ELF-1 (cell line): ENCODE data around the gene RB1.
"Not testable (repeated sequence)": the region's sequence is repeated elsewhere in the genome, so short reads cannot be mapped to it uniquely, and the experiment has no call there.

Source experiments
- DNase-seq: peaks from one replicate; pipeline ENCODE4 v3.0.0-alpha.2; 2016; ENCODE audit warnings: low read depth, low spot score

RB1 gene

DNA sequence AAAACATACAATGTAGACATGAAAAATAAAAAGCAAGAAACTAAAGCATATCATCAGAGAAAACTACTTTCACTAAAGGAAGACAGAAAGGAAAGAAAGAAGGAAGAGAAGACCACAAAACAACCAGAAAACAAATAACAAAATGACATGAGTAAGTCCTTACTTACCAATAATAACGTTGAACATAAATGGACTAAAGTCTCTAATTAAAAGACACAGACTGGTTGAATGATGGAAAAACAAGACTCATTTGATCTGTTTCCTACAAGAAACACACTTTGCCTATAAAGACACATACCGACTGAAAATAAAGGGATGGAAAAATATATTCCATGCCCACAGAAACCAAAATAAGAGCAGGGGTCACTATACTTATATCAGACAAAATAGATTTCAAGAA is 46.0 kb downstream of the RB1 start:
- DNase-seq = no peak

DNA sequence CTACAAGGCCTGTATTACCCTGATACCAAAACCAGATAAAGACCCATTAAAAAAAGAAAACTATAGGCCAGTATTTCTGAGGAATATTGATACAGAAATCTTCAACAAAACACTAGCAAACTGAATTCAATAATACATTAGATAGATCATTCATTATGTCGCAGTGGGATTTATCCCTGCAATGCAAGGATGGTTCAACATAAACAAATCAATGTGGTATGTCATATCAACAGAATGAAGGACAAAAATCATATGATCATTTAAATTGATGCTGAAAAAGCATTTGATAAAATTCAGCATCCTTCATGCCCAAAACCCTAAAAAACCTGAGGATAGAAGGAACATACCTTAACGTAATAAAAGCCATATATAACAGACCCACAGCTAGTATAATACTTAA is 50.0 kb downstream of the RB1 start:
- no peak for DNase-seq

DNA sequence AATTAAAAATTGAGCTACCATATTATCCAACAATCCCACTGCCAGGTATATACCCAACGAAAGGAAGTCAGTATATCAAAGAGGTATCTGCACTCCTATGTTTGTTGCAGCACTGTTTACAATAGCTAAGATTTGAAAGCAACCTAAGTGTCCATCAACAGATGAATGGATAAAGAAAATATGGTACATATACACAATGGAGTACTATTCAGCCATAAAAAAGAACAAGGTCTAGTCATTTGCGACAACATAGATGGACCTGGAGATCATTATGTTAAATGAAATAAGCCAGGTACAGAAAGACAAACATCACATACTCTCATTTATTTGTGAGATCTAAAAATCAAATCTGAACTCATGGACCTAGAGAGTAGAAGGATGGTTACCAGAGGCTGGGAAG is 52.0 kb downstream of the RB1 start:
- DNase-seq = not testable (repeated sequence)

DNA sequence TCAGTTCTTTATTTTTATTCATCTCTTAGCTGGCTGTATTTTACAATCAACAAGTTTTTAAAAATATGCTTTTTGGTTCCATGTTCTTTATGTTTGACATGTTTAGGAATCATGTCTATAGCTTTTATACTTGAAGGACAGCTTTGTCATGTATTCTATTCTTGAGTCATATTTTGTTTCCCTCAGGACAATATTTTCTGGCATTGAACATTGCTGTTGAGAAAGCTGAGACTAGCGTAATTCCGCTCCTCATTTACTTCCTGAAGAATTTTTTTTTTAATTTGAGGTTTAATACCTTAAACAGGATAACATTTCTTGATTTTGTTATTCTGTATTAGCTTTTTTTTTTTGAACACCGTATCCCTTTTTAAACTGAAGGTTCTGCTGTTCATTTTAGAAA is 53.2 kb downstream of the RB1 start:
- no peak for DNase-seq

DNA sequence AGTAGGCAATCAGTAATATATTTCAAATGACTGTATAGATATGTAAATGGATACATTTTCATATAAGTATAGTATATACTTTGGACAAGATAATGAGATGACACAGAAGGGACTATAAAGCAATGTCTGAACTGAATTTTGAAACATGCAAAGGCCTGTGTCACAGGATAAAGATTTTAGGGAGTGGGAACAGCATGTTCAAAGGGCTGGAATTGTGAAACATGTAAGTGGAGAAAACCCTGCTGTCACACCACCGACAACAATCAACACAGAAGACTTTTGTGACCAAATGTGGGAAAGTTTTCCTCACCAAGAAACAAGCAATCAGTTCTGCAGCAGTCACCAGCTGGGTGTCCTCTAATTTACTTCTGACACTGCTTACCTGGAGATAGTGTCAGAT is 66.4 kb downstream of the RB1 start:
- no peak for DNase-seq

DNA sequence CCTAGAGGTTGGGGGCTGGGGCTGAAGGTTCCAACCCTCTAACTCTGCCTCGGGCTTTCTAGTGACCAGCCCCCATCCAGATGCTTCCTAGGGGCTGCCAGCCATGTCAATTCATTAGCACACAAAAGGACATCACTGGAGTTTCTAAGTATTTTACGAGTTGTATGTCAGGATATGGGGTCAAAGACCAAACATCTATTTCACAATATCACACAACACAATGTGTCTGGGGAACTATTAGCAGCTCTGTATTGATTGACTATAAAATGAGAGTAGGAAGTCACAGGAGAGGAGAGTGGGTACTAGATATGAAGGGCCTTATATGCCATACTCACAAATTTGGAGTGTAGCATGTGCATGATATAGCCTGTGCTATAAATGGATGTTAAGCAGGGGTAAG is 67.3 kb downstream of the RB1 start:
- no peak for DNase-seq

DNA sequence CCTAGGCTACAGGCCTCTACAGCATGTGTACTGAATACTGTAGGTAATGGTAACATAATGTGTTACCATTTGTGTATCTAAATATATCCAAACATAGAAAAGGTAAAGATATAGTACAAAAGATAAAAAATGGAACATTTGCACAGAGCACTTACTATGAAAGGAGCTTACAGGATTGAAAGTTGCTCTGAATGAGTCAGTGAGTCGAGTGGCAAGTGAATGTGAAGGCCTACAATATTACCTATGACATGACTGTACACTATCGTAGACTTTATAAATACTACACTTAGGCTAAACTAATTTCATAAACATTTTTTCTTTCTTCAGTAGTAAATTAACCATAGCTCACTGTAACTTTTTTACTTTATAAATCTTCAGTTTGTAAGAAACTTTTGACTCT is 74.3 kb downstream of the RB1 start:
- DNase-seq = no peak

DNA sequence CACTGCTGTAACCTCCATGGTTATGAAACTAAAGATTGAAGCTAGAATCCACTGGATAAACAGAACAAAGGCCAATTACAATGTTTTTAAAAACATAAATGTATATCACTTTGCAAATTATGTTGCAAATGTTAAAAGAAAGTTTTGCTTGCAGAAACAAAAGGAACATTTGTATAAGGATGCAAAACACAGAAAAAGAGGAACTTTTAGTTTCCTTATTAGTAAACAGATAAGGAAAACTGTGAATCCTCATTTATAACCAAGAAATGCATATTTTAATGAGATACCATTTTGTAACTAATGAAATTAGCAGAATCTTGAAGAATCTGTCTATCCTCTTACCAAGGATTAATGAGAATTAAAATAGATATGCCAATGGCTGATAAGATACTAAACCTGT is 77.0 kb downstream of the RB1 start:
- no peak for DNase-seq

DNA sequence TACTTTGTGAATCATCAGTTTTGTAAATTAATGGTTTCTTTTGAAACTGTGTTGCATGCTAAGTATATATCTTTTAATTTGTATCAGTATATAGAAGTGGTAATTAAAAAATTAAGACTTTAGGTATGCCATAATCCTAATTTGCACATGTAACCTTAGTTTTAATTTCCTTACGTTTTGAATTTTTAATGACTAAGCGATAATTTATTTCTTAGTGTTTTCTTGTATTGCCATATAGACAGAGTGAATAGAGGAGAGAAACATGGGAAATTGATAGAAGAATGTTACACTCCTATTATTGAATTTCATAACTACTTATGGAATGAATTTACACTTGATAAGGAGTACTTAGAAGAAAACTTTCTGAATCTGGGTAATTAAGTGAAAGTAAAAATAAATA is 79.8 kb downstream of the RB1 start:
- DNase-seq = no peak

DNA sequence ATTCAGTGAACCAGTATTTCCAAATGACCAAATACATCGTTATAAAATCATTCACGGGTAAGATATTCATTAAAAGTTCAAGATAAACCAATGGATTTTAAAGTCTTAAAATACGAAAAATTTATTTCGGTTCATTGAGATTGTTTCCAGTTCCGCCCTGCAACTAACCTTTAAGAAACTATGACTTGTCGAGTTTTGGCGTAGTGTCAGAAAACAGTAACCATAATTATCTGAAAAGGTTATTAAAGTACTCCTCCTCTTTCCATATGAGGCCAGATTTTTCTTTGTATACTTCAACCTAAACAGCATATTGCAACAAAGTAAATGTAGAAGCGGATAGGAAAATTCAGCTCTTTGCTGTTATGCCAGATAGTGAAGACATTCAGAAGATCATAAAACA is 83.3 kb downstream of the RB1 start:
- DNase-seq = no peak

DNA sequence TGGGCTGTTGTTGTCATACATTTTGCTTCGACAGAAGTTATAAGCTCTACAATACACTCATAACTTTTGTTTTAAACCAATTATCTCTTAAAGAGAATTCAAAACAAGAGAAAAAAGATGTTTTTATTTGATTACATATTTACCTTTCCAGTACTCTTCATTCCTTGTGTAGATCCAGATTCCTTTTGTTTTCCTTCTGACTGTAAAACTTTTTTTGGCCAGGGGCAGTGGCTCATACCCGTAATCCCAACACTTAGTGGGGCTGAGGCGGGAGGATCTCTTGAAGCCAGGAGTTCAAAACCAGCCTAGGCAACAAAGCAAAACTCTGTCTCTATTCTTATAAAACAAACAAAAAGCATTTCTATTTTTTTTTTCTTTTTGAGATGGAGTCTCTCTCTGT is 87.7 kb downstream of the RB1 start:
- DNase-seq = no peak

DNA sequence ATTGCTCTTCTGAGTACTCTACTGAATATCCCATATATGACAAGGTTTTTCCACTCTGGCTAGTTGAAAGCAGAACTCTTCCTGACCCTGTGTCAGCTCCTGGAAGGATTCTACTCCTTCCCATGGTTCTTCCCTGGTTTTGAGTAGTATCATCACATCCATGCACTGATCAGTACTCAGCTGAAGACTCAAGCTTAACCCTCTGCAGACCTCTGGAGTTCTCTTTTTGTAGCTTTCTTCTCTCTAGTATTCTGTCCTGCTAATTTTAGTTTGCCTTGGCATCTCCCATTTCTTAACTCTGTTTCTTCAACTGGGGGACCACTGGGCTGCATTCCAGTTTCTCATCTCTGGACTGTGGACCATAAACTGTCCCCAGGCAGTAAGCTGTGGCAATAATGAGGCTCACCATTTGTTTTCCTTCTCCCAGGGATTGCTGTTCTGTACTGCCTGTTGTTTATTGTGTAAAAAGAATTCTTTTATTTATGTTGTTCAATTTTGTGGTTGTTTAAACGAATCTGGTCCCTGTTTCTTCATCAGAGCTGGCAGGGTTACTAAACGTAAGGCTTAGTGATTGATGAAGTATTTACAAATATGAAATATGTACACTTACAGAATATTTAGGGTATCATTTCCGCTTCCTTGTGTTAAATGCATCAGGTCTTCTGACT is 89.6 kb downstream of the RB1 start:
- no peak for DNase-seq

DNA sequence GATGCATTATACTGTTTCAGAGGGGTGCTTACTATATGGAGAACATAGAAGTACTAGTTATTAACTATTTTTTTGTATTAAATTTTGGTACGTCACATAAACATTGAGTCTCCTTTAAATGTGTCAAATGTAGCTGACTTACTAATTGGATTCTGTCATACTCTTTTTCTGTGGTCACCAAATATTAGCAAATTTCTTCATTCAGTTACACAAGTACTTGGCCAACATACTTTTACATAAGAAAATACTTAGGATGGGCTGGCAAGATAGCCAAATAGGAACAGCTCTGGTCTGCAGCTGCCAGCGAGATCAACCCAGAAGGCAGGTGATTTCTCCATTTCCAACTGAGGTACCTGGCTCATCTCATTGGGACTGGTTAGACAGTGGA is 90.1 kb downstream of the RB1 start:
- DNase-seq = no peak

DNA sequence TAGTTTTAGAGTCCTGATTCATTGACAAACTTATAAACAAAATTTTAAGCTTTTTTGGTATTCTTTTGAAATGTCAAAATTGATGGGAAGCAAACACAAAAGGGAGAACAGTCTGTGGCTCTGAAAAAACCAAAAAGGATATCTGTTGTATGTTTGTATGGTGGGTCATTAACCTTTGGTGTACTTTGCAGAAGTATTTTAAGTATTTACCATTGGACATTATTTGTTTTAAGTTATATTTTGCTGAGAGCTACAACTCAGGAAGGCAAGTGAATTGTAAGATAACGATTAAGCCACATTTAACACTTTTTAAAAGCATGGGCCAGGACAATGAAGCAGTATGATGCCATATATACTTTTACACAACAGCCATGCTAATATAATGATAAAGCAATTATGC is 94.2 kb downstream of the RB1 start:
- DNase-seq = no peak

DNA sequence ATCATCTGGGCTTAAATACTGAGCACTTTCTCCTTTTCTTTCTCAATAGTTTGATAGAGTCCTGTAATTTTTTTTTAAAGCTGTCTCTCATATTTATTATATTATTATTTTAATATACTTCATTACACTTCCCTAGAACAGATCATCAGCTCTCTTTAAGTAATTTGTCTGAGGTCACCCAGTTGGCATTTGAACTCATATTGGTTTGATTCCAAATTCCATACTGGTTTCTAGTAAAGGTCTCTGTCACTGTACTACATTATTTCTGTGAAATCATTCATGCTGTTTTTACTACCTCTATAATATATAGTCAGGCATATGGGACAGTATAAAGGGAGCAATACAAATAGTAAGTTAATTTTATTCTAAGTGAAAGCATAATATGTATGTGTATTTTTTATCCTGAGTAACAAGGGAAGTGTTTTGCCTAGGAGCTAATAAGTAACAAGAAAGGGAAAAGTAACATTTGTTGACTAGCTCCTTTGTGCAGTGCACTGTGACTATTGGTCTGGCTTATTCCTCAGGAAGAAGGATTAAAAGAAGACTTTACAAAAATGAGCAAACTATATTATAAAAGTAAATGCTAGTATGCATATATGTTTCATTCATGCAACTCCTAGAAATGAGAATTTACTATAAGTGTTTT is 95.0 kb downstream of the RB1 start:
- no peak for DNase-seq

DNA sequence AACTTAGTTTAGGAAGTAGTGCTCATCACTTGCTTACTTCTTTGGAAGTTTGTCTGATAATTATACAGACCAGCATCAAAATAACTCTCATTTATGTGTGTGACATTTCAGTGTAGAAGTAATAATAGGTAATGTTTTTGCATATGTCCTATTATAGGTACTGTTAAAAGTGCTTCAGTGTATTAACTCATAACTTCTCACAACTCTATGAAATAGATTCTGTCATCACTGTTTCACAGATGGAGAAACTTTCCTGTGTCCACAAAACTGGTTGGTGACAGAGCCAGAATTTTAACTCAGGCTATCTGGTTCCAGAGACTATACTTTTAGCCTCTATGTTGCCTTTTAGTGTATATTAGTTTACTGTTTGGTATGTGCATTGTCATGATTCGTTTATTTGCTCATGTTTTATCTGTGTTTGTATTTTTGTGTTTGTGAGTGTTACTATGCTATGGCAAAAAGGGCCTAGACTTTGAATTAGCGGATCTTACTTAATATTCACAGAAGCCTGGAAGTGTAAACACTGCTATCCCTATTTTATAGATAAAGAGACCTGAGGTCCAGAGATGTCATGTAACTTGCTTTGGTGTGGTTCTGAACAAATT is 96.6 kb downstream of the RB1 start:
- no peak for DNase-seq

DNA sequence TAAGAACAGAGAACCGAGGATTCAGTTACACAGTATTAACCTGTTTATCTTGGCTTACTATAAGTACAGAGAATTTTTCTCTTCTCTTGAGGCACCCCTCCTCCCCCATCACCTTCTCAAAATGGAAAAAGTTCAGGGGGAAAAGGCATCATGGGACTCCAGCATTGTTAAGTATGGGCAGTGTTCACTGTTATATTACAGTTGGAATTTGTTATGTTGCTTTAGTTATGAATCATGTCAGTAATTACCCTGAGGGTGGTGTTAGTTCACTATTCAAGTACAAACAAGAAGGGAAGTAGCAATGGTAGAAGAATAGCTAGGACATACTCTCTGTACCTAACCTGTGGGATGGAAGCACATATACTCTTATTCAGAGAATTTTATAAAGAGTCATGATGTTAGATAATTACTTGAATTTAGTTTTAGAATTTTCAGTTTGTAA is 97.3 kb downstream of the RB1 start:
- no peak for DNase-seq

DNA sequence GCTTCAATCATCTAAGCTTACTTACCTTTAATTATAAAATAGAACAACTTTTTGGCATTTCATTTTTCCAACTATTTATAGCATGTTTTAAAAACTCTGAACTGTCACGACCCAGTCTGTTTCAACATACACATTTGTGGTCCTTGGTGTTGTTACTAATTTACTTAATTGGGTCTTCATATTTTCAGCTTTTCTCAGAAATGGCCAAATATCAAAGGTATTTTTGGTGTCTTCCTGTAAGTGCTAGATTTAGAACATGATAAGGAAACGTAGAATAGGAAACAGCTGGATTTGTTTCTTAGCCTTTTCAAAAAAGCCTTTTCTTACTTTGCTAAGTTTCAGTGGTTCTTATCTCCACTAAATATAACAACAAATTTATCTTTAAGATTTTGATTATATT is 97.9 kb downstream of the RB1 start:
- no peak for DNase-seq

DNA sequence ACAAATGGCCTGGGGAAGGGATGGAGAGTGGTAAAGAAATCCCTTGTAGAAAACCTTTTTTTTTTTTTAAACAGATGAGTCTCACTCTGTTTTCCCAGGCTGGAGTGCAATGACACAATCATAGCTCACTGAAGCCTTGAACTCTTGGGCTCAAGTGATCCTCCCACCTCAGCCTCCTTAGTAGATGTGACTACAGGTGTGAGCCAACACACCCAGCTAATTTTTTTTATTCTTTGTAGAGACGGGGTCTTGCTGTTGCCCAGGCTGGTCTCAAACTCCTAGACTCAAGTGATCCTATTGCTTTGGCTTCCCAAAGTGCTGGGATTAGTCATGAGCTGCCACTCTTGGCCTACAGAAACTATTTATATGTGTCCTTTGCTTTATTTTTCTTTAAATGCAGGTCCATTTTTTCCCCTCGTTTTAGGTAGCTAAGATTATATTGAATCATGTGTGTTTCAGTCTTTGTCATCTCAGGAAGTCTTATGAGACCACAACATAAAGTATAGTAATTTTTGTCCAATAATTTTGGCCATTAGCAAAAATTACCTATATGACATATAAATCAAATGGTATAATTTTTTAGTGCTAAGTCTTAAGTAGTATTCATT is 98.9 kb downstream of the RB1 start:
- DNase-seq = no peak

DNA sequence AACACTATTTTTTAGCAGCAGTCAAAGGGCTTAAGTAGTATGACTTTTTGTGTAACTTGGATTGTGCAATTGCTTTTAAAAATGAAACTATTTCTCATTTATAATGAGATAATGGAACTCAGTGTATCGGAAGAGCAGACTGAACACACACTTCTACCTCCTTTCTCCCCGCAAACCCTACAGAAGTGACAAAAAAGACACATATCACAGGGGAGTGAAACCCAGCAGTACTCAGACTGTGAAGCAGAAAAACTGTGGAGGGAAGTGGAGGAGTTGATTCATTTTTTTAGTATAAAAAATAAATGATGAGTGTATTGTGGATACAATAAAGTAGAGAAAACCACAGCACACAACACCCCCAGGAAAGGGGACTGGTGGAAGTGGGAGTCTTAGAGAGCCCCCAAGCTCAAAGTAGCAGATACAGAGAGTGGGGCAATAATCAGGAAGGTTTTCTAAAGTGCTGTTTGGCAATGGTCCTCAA is 99.6 kb downstream of the RB1 start:
- no peak for DNase-seq

DNA sequence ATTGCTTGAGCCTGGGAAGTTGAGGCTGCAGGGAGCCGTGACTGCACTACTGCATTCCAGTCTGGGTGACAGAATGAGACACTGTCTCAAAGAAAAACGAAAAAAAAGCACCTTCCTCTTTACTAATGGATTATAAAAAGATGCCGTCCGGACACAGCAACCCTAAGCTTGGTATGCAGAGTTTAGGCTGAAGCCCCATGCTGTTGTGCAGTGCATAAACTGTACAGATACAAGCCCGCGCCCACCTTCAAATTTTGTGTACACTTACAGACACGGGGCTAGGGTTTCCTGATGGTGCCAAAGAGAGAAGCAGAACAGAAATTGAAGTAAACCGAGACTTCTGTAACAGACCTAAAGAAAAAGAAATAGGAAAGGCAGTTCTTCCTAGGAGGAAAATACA is 100.4 kb downstream of the RB1 start:
- DNase-seq = no peak

DNA sequence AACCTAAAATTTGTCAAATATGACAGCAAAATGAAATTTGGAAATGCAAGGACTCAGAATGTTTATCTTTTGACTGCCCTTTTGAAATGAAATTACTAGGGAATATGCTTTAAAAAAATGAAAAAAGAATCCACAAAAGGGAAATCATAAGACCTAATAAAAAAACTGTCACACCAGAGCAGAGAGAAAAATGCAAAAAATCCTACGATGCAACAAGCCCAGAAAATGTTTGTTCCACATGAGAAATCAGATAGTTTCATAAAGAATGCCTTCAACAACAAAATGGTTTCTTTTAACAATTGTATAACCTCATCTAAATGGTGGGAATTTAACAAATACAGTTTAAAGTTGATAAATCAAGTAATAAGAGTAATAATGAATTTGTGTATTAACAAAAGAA is 101.4 kb downstream of the RB1 start:
- no peak for DNase-seq

DNA sequence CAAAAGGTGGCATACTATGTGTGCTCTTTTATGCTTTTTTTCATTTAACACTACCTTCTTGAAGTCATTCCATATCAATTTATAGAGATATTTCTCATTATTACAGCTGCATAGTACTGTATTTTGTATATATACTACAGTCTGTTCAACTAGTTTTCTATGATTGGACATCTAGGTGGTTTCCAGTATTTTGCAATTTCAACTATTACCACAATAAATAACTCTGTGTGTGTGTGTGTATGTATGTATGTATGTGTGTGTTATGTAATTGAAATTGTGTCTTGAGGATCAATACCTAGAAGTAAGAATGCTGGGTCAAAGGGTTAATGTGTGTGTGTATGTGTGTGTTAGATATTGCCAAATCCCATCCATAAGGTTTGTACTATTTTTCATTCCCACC is 102.3 kb downstream of the RB1 start:
- DNase-seq = no peak
